Stimulated activated CD4-positive, alpha-beta T cell treated with anti-CD3 and anti-CD28 coated beads, TNF-alpha, amount 100 ng/mL, for 48 hours (primary cell): ENCODE measurements around the gene CPPED1.

ENCODE experiments used
- DNase-seq, 3 donors: peaks; one replicate each; pipeline ENCODE4 v3.0.0-alpha.2; 2020; ENCODE audit warnings: low read depth in 3 of 3

The CPPED1 gene

GRCh38 chr16:12649356-12649755, 154.3 kb downstream of the CPPED1 start:
- DNase-seq = no peak

GRCh38 chr16:12646490-12647274, 157.0 kb downstream of the CPPED1 start:
- DNase-seq = peak in 1 of 3 donors; percentile 11

- no peak for DNase-seq
These were observed 157.6 kb downstream of the CPPED1 start for GRCh38 chr16:12646098-12646489.

GRCh38 chr16:12643034-12643455, 160.6 kb downstream of the CPPED1 start:
- DNase-seq = no peak

- no peak for DNase-seq
These were observed 164.6 kb downstream of the CPPED1 start for GRCh38 chr16:12639044-12639443.

- no peak for DNase-seq
These were observed 166.7 kb downstream of the CPPED1 start for GRCh38 chr16:12637002-12637401.

GRCh38 chr16:12629271-12629670, 174.4 kb downstream of the CPPED1 start:
- no peak for DNase-seq

- DNase-seq = no peak
These were observed 175.2 kb downstream of the CPPED1 start for GRCh38 chr16:12628536-12628935.

- no peak for DNase-seq
These were observed 176.3 kb downstream of the CPPED1 start for GRCh38 chr16:12627394-12627793.

GRCh38 chr16:12626411-12626810, 177.3 kb downstream of the CPPED1 start:
- no peak for DNase-seq

- no peak for DNase-seq
These were observed 178.0 kb downstream of the CPPED1 start for GRCh38 chr16:12625716-12626115.

- no peak for DNase-seq
These were observed 178.6 kb downstream of the CPPED1 start for GRCh38 chr16:12625068-12625467.

- no peak for DNase-seq
These were observed 183.5 kb downstream of the CPPED1 start for GRCh38 chr16:12620150-12620549.

- no peak for DNase-seq
These were observed 185.2 kb downstream of the CPPED1 start for GRCh38 chr16:12618515-12618914.

- DNase-seq = peak; percentile 15 to 37 (median 33)
These were observed 186.3 kb downstream of the CPPED1 start for GRCh38 chr16:12617401-12617819.

- DNase-seq = no peak
These were observed 188.9 kb downstream of the CPPED1 start for GRCh38 chr16:12614662-12615278.

GRCh38 chr16:12613992-12614661, 189.6 kb downstream of the CPPED1 start:
- no peak for DNase-seq

- DNase-seq = peak; percentile 37 to 63 (median 56)
These were observed 190.3 kb downstream of the CPPED1 start for GRCh38 chr16:12613131-12613991.

GRCh38 chr16:12612598-12613101, 191.0 kb downstream of the CPPED1 start:
- peak in 1 of 3 donors; percentile 25 for DNase-seq

- no peak for DNase-seq
These were observed 191.6 kb downstream of the CPPED1 start for GRCh38 chr16:12611916-12612597.

- no peak for DNase-seq
These were observed 192.6 kb downstream of the CPPED1 start for GRCh38 chr16:12611006-12611477.
